Left ventricle myocardium inferior (tissue), 1 donor: ENCODE measurements around the gene PGA4. TPM values are rescaled to one million over a fixed set of nuclear protein-coding genes. Genes with fewer than 3 reads are reported as not detected.
"Not testable (repeated sequence)": the region's sequence is repeated elsewhere in the genome, so short reads cannot be mapped to it uniquely, and the experiment has no call there.

Source experiments
- DNase-seq: peaks from one replicate; pipeline ENCODE4 v3.0.0-alpha.2; 2020
- H3K27ac ChIP-seq: fragments of 200-600 bp; replicated peaks from 2 replicates; pipeline ENCODE4 v1.8.0; 2021
- H3K27me3 ChIP-seq: fragments of 200-600 bp; 2 replicates; pipeline ENCODE4 v1.8.0; 2021; ENCODE audit warnings: low read depth
- H3K36me3 ChIP-seq: fragments of 200-600 bp; 2 replicates; pipeline ENCODE4 v1.8.0; 2021
- H3K4me1 ChIP-seq: fragments of 200-600 bp; 2 replicates; pipeline ENCODE4 v1.8.0; 2021
- H3K4me3 ChIP-seq: fragments of 200-600 bp; 2 replicates; pipeline ENCODE4 v1.8.0; 2021; ENCODE audit warnings: mild to moderate bottlenecking, moderate library complexity
- H3K9me3 ChIP-seq: fragments of 200-600 bp; replicated peaks from 2 replicates; pipeline ENCODE4 v1.8.0; 2021
- intact Hi-C: fragments of 100-400 bp; cut with micrococcal nuclease; formaldehyde crosslinking; loops from one replicate; pipeline ENCODE4 v1.11.0; 2022
- total RNA-seq: library from RNA; stranded (reverse); fragmentation: NEBNext Ultra II Directional; extraction: Animal tissue kit (Norgen Biotek cat#: 25700); gene quantifications from one replicate; pipeline ENCODE4 v1.2.1, GENCODE V29; 2021
- donor health status: DM: no; HTN: yes; CAD: no; lungs with severe emphysema.

The PGA4 gene
- total RNA-seq, 1 donor from 2014 or later, result 1.3 TPM

- H3K4me1 ChIP-seq, H3K9me3 ChIP-seq, H3K36me3 ChIP-seq, intact Hi-C loops, H3K4me3 ChIP-seq, H3K27ac ChIP-seq, DNase-seq, H3K27me3 ChIP-seq: not testable (repeated sequence)
Observed at GRCh38 chr11:61213711-61214324, 8.3 kb upstream of the PGA4 start.

- intact Hi-C loops, H3K4me1 ChIP-seq, H3K4me3 ChIP-seq, DNase-seq, H3K9me3 ChIP-seq, H3K36me3 ChIP-seq, H3K27me3 ChIP-seq, H3K27ac ChIP-seq: not testable (repeated sequence)
Observed at GRCh38 chr11:61218306-61218705, 3.8 kb upstream of the PGA4 start.

- H3K4me1 ChIP-seq, H3K27ac ChIP-seq, H3K36me3 ChIP-seq, H3K9me3 ChIP-seq, intact Hi-C loops, DNase-seq, H3K27me3 ChIP-seq, H3K4me3 ChIP-seq: not testable (repeated sequence)
Observed at GRCh38 chr11:61219016-61219415, 3.1 kb upstream of the PGA4 start.

- H3K36me3 ChIP-seq, H3K27ac ChIP-seq, H3K9me3 ChIP-seq, H3K4me3 ChIP-seq, DNase-seq, intact Hi-C loops, H3K4me1 ChIP-seq, H3K27me3 ChIP-seq: not testable (repeated sequence)
Observed at GRCh38 chr11:61222692-61223091, 545 bp downstream of the PGA4 start.

- intact Hi-C loops, H3K27ac ChIP-seq, H3K4me1 ChIP-seq, H3K27me3 ChIP-seq, DNase-seq, H3K36me3 ChIP-seq, H3K9me3 ChIP-seq, H3K4me3 ChIP-seq: not testable (repeated sequence)
Observed at GRCh38 chr11:61226457-61227137, 4.5 kb downstream of the PGA4 start.

GRCh38 chr11:61229458-61229857 lies 7.3 kb downstream of the PGA4 start:
- DNase-seq, H3K4me1 ChIP-seq, intact Hi-C loops: not testable (repeated sequence)

GRCh38 chr11:61231033-61231432 lies 8.9 kb downstream of the PGA4 start:
- intact Hi-C loops, H3K27me3 ChIP-seq, DNase-seq, H3K27ac ChIP-seq, H3K4me3 ChIP-seq, H3K4me1 ChIP-seq, H3K36me3 ChIP-seq, H3K9me3 ChIP-seq: not testable (repeated sequence)

More at GRCh38 chr11:61229458-61229857, 7.3 kb downstream of the PGA4 start:
- not testable (repeated sequence) for H3K27ac ChIP-seq, H3K36me3 ChIP-seq, H3K9me3 ChIP-seq, H3K4me3 ChIP-seq, H3K27me3 ChIP-seq

- DNase-seq, intact Hi-C loops: not testable (repeated sequence)
Observed at GRCh38 chr11:61231585-61231984, 9.4 kb downstream of the PGA4 start.

GRCh38 chr11:61232548-61233145 lies 10.5 kb downstream of the PGA4 start:
- H3K27ac ChIP-seq, intact Hi-C loops, H3K36me3 ChIP-seq: not testable (repeated sequence)

More at GRCh38 chr11:61231585-61231984, 9.4 kb downstream of the PGA4 start:
- not testable (repeated sequence) for H3K4me3 ChIP-seq, H3K27me3 ChIP-seq, H3K4me1 ChIP-seq, H3K36me3 ChIP-seq, H3K9me3 ChIP-seq, H3K27ac ChIP-seq

GRCh38 chr11:61237130-61237529 lies 15.0 kb downstream of the PGA4 start:
- intact Hi-C loops, H3K9me3 ChIP-seq, H3K27ac ChIP-seq, H3K36me3 ChIP-seq, H3K4me1 ChIP-seq, H3K27me3 ChIP-seq, H3K4me3 ChIP-seq, DNase-seq: not testable (repeated sequence)

More at GRCh38 chr11:61232548-61233145, 10.5 kb downstream of the PGA4 start:
- DNase-seq, H3K4me1 ChIP-seq, H3K9me3 ChIP-seq, H3K27me3 ChIP-seq, H3K4me3 ChIP-seq: not testable (repeated sequence)

GRCh38 chr11:61240288-61240687 lies 18.1 kb downstream of the PGA4 start:
- H3K4me3 ChIP-seq, H3K9me3 ChIP-seq, H3K27ac ChIP-seq, H3K4me1 ChIP-seq, DNase-seq, H3K36me3 ChIP-seq, intact Hi-C loops, H3K27me3 ChIP-seq: not testable (repeated sequence)

- H3K27ac ChIP-seq, H3K9me3 ChIP-seq, intact Hi-C loops, H3K27me3 ChIP-seq, H3K36me3 ChIP-seq, H3K4me1 ChIP-seq, H3K4me3 ChIP-seq, DNase-seq: not testable (repeated sequence)
Observed at GRCh38 chr11:61240875-61241274, 18.7 kb downstream of the PGA4 start, which contains the start of gene PGA5. Gene PGA5, plus strand, starts transcription at chr11:61241175. Its CDS starts 52 bp downstream, at chr11:61241227.

GRCh38 chr11:61241526-61241925 lies 19.4 kb downstream of the PGA4 start:
- intact Hi-C loops, H3K27me3 ChIP-seq, H3K9me3 ChIP-seq, DNase-seq, H3K4me3 ChIP-seq, H3K27ac ChIP-seq, H3K36me3 ChIP-seq, H3K4me1 ChIP-seq: not testable (repeated sequence)
